D721Med (cell line): Measurements from ENCODE around the gene TRMT112.

Experiments
- DNase-seq: peaks from one replicate; pipeline ENCODE4 v3.0.0; 2011; ENCODE audit warnings: low spot score; ENCODE audit not compliant: insufficient read length
- FAIRE-seq: peaks from 2 replicates; lab custom pipeline; 2011; peaks lifted over from hg19 to GRCh38; lab: Jason Lieb, UNC
- CTCF ChIP-seq: IDR thresholded peaks from 2 replicates; pipeline ENCODE4 v1.5.1; 2012; ENCODE audit warnings: mild to moderate bottlenecking, control low read depth; ENCODE audit not compliant: insufficient read depth; ENCODE audit errors: missing control alignments

The TRMT112 gene

GRCh38 chr11:64268893-64269539, 48.3 kb downstream of the TRMT112 start:
- DNase-seq (no peak), FAIRE-seq (no peak)
- TF ChIP-seq CTCF = no peak

- no peak for TF ChIP-seq CTCF
- no peak for DNase-seq
- FAIRE-seq = no peak
Measured at GRCh38 chr11:64268025-64268892, 49.1 kb downstream of the TRMT112 start.

GRCh38 chr11:64267207-64267945, 50.0 kb downstream of the TRMT112 start:
- DNase-seq (no peak), FAIRE-seq (no peak)
- no peak for TF ChIP-seq CTCF
